ENCODE data around the gene CCNY. TPM values are rescaled to one million over a fixed set of nuclear protein-coding genes. Genes with fewer than 3 reads are reported as not detected.

CCNY gene
- total and polyA plus RNA-seq, 2 of the 13 experiments (the other 11 are each of a cell fraction or from before 2014, with no cell fraction given), result 48.2 to 54.7 TPM

- no peak for TF ChIP-seq SNAPC4 (CRISPR knock-in tag; IDR thresholded peaks at IDR 0.05)
Observed at GRCh38 chr10:35554036-35554435, 217.7 kb downstream of the CCNY start (continued).

DNA sequence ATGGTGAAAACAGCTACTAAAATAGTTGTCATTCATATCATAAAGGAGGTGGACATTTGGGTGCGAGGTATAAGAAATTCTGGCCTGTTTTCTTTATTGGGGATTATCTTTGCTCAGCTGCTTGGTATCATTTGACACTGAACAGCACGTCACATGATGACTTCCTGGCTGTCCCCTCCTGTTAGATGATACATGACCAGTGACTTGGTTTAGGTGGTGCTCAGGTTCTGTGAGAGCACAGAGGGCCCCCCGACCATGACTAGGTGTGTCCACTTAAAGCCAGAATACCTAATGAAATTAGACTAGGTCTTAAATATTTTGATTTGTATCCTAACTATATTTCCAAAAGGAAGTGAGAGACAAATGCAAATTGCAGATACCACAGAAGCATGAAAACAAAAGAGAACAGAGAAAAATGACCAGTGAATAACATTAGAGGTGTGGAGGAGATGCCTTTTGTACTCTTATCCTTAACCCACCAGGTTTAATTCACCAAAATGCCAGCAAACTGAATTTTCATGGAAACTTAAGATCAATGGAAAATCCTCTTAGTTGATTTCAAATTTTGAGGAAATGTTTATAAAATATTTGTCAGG lies 218.2 kb downstream of the CCNY start:
- Histone ChIP-seq H4K20me1 (ENCODE audit: insufficient read depth, low read length) (0 out of 2 replicates have a peak, but pooled peaks cover 2% of the 10 kb centered on the region), H3K79me2 (ENCODE audit: insufficient read depth, low read length) (no peaks in the 10 kb centered on the region), H3K27me3 (ENCODE audit: control insufficient read depth in 1 of 2, insufficient read depth in 2 of 2, low read length in 2 of 2) (no peaks in the 10 kb centered on the region), H3K9ac (ENCODE audit: insufficient read depth, low read depth, low read length) (no peak overlapping the region), H3K4me2 (ENCODE audit: low read depth, low read length) (no peak overlapping the region), H3K4me1 (ENCODE audit: insufficient read depth, low read length) (no peaks in the 10 kb centered on the region), H3K9me3 (ENCODE audit: low read length) (no peaks in the 10 kb centered on the region), H3K36me3 (replicated peaks in 1 of 2; ENCODE audit: control insufficient read depth in 1 of 2, insufficient read depth in 2 of 2, low read length in 2 of 2) (peaks cover 17 to 61% of the 10 kb centered on the region in 2 experiments; a peak in 4 of 5 replicates), H2AFZ (ENCODE audit: low read length) (no peak overlapping the region), H3K4me3 (replicated peaks in 1 of 3; ENCODE audit: insufficient read depth in 1 of 3, low read depth in 2 of 3, low read length in 3 of 3) (no peak overlapping the region), H3K27ac (ENCODE audit: extremely low read length, insufficient read depth, low read length) (no peak overlapping the region)
- BruUV-seq (replicated peaks), result no TSS peak
- POLR2A ChIA-PET, result no interaction called here
- ATAC-seq (no peak), FAIRE-seq (no peak), DNase-seq (ENCODE audit: low spot score) (no peak)
- TF ChIP-seq SOX13 (IDR thresholded peaks at IDR 0.05) (no peak), SOX13 (CRISPR knock-in tag; conservative IDR thresholded peaks at IDR 0.05 in 1 of 2, IDR thresholded peaks at IDR 0.05 in 1 of 2) (no peak), CEBPG (CRISPR knock-in tag; IDR thresholded peaks at IDR 0.05) (no peak), ZMAT5 (CRISPR knock-in tag; IDR thresholded peaks at IDR 0.05; ENCODE audit: borderline replicate concordance, low read depth) (no peak), ZNF124 (CRISPR knock-in tag; IDR thresholded peaks at IDR 0.05) (no peak), KLF6 (CRISPR knock-in tag; IDR thresholded peaks at IDR 0.05) (no peak)
- 100% methylated on average over 3 of the region's 3 CpGs for WGBS (ENCODE audit: low lambda C conversion rate)
- in situ Hi-C loops (cut with HindIII; ENCODE audit: extremely low pct_ligation_motif_present, low pct_unique_long_range_greater_than_20kb), result loop anchor here (25.0 kb wide), 1 partner anchor 442 kb away; no protein-coding TSS in a partner anchor
- intact Hi-C loops (cut with micrococcal nuclease; ENCODE audit: unreplicated experiment), result no loop called here
- CTCF ChIA-PET (ENCODE audit: low intra/inter-chr PET ratio, low total read pairs), result no interaction called here

All from HepG2 (cell line).